CD4-positive, alpha-beta T cell (primary cell): ENCODE measurements around the gene LEMD2. TPM values are rescaled to one million over a fixed set of nuclear protein-coding genes. Genes with fewer than 3 reads are reported as not detected.

Source experiments
- ATAC-seq: fragments of 200-7000 bp; cut with Tn5 transposase; one replicate; pipeline ENCODE4 v1.10.0; 2022; ENCODE audit warnings: mild to moderate bottlenecking; ENCODE audit not compliant: poor library complexity
- CTCF ChIA-PET: fragments of 350-600 bp; sonication (Branson Sonifier 250); formaldehyde crosslinking; loops from one replicate; lab custom pipeline; 2021; ENCODE audit warnings: antibody characterized with exemption, inconsistent platforms; lab: Charles Lee
- POLR2A ChIA-PET: fragments of 350-600 bp; sonication (Branson Sonifier 250); formaldehyde crosslinking; loops from one replicate; lab custom pipeline; 2021; ENCODE audit warnings: antibody characterized with exemption, inconsistent platforms; lab: Charles Lee
- DNase-seq, 14 experiments: peaks; one replicate each; pipeline ENCODE4 v3.0.0-alpha.2; 2013 to 2020; ENCODE audit warnings: mixed read lengths in 2 of 14
- H3K27ac ChIP-seq, 2 donors: one replicate each; pipeline versions ENCODE4 v1.5.1 to v1.7.0; 2013; ENCODE audit warnings: low read length in 2 of 2, low read depth in 1 of 2, mild to moderate bottlenecking in 1 of 2
- H3K27me3 ChIP-seq, 2 experiments: 1 replicate in 1 of 2; 2 replicates in 1 of 2; pipeline versions ENCODE4 v1.6.1 to v1.7.0; 2013; ENCODE audit warnings: low read length in 2 of 2, control low read depth in 1 of 2, mild to moderate bottlenecking in 1 of 2, moderate library complexity in 1 of 2; ENCODE audit not compliant: insufficient read depth in 2 of 2, control insufficient read depth in 1 of 2
- H3K36me3 ChIP-seq: one replicate; pipeline ENCODE4 v1.6.1; 2013; ENCODE audit warnings: low read length, control low read depth; ENCODE audit not compliant: insufficient read depth
- H3K4me1 ChIP-seq: one replicate; pipeline ENCODE4 v1.6.1; 2013; ENCODE audit warnings: low read length, control low read depth; ENCODE audit not compliant: insufficient read depth
- H3K4me3 ChIP-seq: one replicate; pipeline ENCODE4 v1.5.1; 2013; ENCODE audit warnings: mild to moderate bottlenecking, low read length, moderate library complexity
- H3K9me3 ChIP-seq, 2 experiments: 1 replicate in 1 of 2; 2 replicates in 1 of 2; pipeline versions ENCODE4 v1.6.1 to v1.7.0; 2013; ENCODE audit warnings: low read length in 2 of 2, mild to moderate bottlenecking in 2 of 2, control low read depth in 1 of 2, moderate library complexity in 1 of 2; ENCODE audit not compliant: control insufficient read depth in 1 of 2, insufficient read depth in 1 of 2
- H3K27ac Mint-ChIP-seq: one replicate; pipeline ENCODE4 v1.8.0; 2020; ENCODE audit warnings: mixed read lengths
- H3K27me3 Mint-ChIP-seq: one replicate; pipeline ENCODE4 v1.8.0; 2021; ENCODE audit warnings: mixed read lengths
- H3K36me3 Mint-ChIP-seq: one replicate; pipeline ENCODE4 v1.8.0; 2021; ENCODE audit warnings: low read depth, mixed read lengths
- H3K4me1 Mint-ChIP-seq: one replicate; pipeline ENCODE4 v1.8.0; 2021; ENCODE audit warnings: low read depth, mixed read lengths
- H3K4me3 Mint-ChIP-seq: one replicate; pipeline ENCODE4 v1.8.0; 2020; ENCODE audit warnings: mild to moderate bottlenecking, mixed read lengths
- H3K9me3 Mint-ChIP-seq: one replicate; pipeline ENCODE4 v1.8.0; 2020; ENCODE audit warnings: mixed read lengths
- CTCF ChIP-seq: fragments of 200-600 bp; IDR thresholded peaks from one replicate; pipeline ENCODE4 v1.8.0; 2022; ENCODE audit warnings: antibody characterized with exemption, mild to moderate bottlenecking
- intact Hi-C, 2 experiments: fragments of 100-400 bp; cut with DNase I in 1 of 2; cut with micrococcal nuclease in 1 of 2; formaldehyde crosslinking; loops; one replicate each; pipeline versions ENCODE4 v1.15.1 to v1.9.0; 2023 to 2025; cut with DNase I, micrococcal nuclease
- total RNA-seq, 174 experiments: library from RNA in 2 of 174; stranded (reverse) in 2 of 174; gene quantifications; one replicate each; pipeline ENCODE4 v1.2.3 and lab custom pipeline; 2021 to 2026

Gene LEMD2
- total RNA-seq, 2 experiments from 2014 or later: 122 to 124 TPM

- no peak overlapping the region for H3K4me3 Mint-ChIP-seq
- ChIA-PET POLR2A (no interaction called here), CTCF (no interaction called here)
- peaks cover 12% of the 10 kb centered on the region for H3K27me3 Mint-ChIP-seq
- H3K27ac Mint-ChIP-seq: no peak overlapping the region
- no peak for TF ChIP-seq CTCF
- Histone ChIP-seq H3K9me3 (no peaks in the 10 kb centered on the region), H3K27me3 (peaks cover 4% of the 10 kb centered on the region in 2 experiments), H3K36me3 (no peaks in the 10 kb centered on the region), H3K4me3 (no peak overlapping the region), H3K4me1 (peaks cover 5% of the 10 kb centered on the region), H3K27ac (no peak overlapping the region)
- H3K36me3 Mint-ChIP-seq: no peaks in the 10 kb centered on the region
- H3K9me3 Mint-ChIP-seq: no peaks in the 10 kb centered on the region
- peaks cover 5% of the 10 kb centered on the region for H3K4me1 Mint-ChIP-seq
- ATAC-seq: no peak
- DNase-seq: no peak
- intact Hi-C loops: no loop called here
Measured at GRCh38 chr6:33742092-33742491, 46.8 kb downstream of the LEMD2 start.

GRCh38 chr6:33740794-33741193 lies 48.1 kb downstream of the LEMD2 start:
- POLR2A ChIA-PET: no interaction called here
- ATAC-seq (no peak), DNase-seq (no peak)
- H3K27ac Mint-ChIP-seq: no peak overlapping the region
- intact Hi-C loops: loop anchor here in 1 of 2 experiments (2.0 kb wide), 1 partner anchor 152 kb away; no protein-coding TSS in a partner anchor
- H3K9me3 ChIP-seq: no peaks in the 10 kb centered on the region
- H3K27me3 ChIP-seq: peaks cover 2 to 4% of the 10 kb centered on the region in 2 experiments
- H3K27me3 Mint-ChIP-seq: peaks cover 12% of the 10 kb centered on the region
- CTCF ChIA-PET: interaction anchor here (0.7 kb wide), 1 partner anchor 38 kb away, joined by 3 read pairs; no protein-coding TSS in a partner anchor
- no peak overlapping the region for H3K4me3 Mint-ChIP-seq
- peaks cover 5% of the 10 kb centered on the region for H3K4me1 ChIP-seq
- peaks cover 5% of the 10 kb centered on the region for H3K4me1 Mint-ChIP-seq
- no peaks in the 10 kb centered on the region for H3K9me3 Mint-ChIP-seq
- no peaks in the 10 kb centered on the region for H3K36me3 ChIP-seq
- H3K4me3 ChIP-seq: no peak overlapping the region
- TF ChIP-seq CTCF: no peak
- H3K36me3 Mint-ChIP-seq: no peaks in the 10 kb centered on the region
- H3K27ac ChIP-seq: no peak overlapping the region

- DNase-seq (no peak), ATAC-seq (no peak)
- Histone ChIP-seq H3K9me3 (no peaks in the 10 kb centered on the region), H3K4me1 (peaks cover 5% of the 10 kb centered on the region), H3K4me3 (no peak overlapping the region), H3K27ac (no peak overlapping the region), H3K27me3 (peaks cover 2 to 4% of the 10 kb centered on the region in 2 experiments), H3K36me3 (no peaks in the 10 kb centered on the region)
- peaks cover 12% of the 10 kb centered on the region for H3K27me3 Mint-ChIP-seq
- no peaks in the 10 kb centered on the region for H3K9me3 Mint-ChIP-seq
- no peak overlapping the region for H3K27ac Mint-ChIP-seq
- H3K4me3 Mint-ChIP-seq: no peak overlapping the region
- TF ChIP-seq CTCF: no peak
- H3K36me3 Mint-ChIP-seq: no peaks in the 10 kb centered on the region
- peaks cover 5% of the 10 kb centered on the region for H3K4me1 Mint-ChIP-seq
- intact Hi-C loops: loop anchor here in 1 of 2 experiments (2.0 kb wide), 1 partner anchor 151 kb away; no protein-coding TSS in a partner anchor
- CTCF ChIA-PET: no interaction called here
- POLR2A ChIA-PET: no interaction called here
Measured at GRCh38 chr6:33740204-33740608, 48.7 kb downstream of the LEMD2 start.
